ENCODE results near the gene RHOD. TPM values are rescaled to one million over a fixed set of nuclear protein-coding genes. Genes with fewer than 3 reads are reported as not detected.

RHOD gene
- polyA plus RNA-seq, 1 of the 3 experiments (the other 2 are of a cell fraction): not detected

DNA sequence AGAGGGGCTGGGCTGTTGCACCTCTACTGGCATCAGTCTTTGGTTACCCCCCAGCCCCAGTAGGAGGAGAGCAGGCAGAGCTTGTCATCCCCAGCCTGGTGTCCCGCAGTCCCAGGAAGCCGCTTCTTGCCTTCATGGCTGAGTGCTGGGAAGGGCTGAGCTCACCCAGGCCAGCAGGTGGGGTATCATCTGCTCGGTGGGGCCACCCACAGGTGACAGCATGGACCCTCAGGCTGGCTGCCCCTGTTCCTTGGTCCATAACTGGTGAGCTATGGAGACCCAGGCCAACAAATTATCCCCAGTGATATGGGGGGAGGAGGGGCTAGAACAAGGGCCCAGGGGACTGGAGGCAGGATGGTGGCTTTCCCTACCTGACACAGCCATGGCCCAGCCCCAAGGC lies 6.5 kb upstream of the RHOD start:
- 29% methylated on average over 1 of the region's 3 CpGs for WGBS (ENCODE audit: low lambda C conversion rate)
- no peaks in the 10 kb centered on the region for H3K79me2 ChIP-seq (ENCODE audit: insufficient read depth)
- ChIA-PET CTCF (interaction anchor here (0.9 to 1.7 kb wide), 3 partner anchors 31 to 332 kb away, joined by 3 to 5 read pairs (median 4); no protein-coding TSS in a partner anchor), POLR2A (no interaction called here)
- no peak overlapping the region for H3K4me3 ChIP-seq (ENCODE audit: low read depth in 2 of 2, low read length in 1 of 2)
- H3K4me1 ChIP-seq (ENCODE audit: control insufficient read depth in 1 of 2, insufficient read depth in 2 of 2, low read depth in 1 of 2, low read length in 1 of 2): peaks cover 6 to 9% of the 10 kb centered on the region in 2 experiments; a peak in 2 of 4 replicates
- no peaks in the 10 kb centered on the region for H3K36me3 ChIP-seq (replicated peaks in 1 of 2; ENCODE audit: control insufficient read depth in 1 of 2, insufficient read depth in 2 of 2, low read length in 1 of 2)
- no peak overlapping the region for H3K9ac ChIP-seq
- TF ChIP-seq RCOR1 (IDR thresholded peaks at IDR 0.05; ENCODE audit: low read length) (no peak), FOXJ3 (CRISPR knock-in tag; IDR thresholded peaks at IDR 0.05) (no peak), GATA2 (CRISPR knock-in tag; IDR thresholded peaks at IDR 0.05) (no peak), FOSL2 (IDR thresholded peaks at IDR 0.05; ENCODE audit: borderline replicate concordance, low read depth) (no peak), RAD21 (IDR thresholded peaks at IDR 0.05; ENCODE audit: low read length) (no peak)
- TF ChIP-seq, protein P1, sequence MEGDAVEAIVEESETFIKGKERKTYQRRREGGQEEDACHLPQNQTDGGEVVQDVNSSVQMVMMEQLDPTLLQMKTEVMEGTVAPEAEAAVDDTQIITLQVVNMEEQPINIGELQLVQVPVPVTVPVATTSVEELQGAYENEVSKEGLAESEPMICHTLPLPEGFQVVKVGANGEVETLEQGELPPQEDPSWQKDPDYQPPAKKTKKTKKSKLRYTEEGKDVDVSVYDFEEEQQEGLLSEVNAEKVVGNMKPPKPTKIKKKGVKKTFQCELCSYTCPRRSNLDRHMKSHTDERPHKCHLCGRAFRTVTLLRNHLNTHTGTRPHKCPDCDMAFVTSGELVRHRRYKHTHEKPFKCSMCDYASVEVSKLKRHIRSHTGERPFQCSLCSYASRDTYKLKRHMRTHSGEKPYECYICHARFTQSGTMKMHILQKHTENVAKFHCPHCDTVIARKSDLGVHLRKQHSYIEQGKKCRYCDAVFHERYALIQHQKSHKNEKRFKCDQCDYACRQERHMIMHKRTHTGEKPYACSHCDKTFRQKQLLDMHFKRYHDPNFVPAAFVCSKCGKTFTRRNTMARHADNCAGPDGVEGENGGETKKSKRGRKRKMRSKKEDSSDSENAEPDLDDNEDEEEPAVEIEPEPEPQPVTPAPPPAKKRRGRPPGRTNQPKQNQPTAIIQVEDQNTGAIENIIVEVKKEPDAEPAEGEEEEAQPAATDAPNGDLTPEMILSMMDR (IDR thresholded peaks at IDR 0.05): peak; percentile 14; the same call in 1 of the 2 replicates
- no peak overlapping the region for H3K4me2 ChIP-seq
- no peaks in the 10 kb centered on the region for H3K9me2 ChIP-seq
- H3K27me3 ChIP-seq (ENCODE audit: insufficient read depth): no peaks in the 10 kb centered on the region
- no peak for DNase-seq
- H3F3A ChIP-seq (replicated peaks; ENCODE audit: insufficient read depth): peaks cover 7% of the 10 kb centered on the region
- no peak overlapping the region for H2AFZ ChIP-seq (ENCODE audit: low read depth)
- no peak overlapping the region for H3K27ac ChIP-seq (ENCODE audit: low read depth in 2 of 2, low read length in 1 of 2)
- H4K20me1 ChIP-seq (ENCODE audit: insufficient read depth): no peaks in the 10 kb centered on the region
- no peaks in the 10 kb centered on the region for H3K9me3 ChIP-seq

DNA sequence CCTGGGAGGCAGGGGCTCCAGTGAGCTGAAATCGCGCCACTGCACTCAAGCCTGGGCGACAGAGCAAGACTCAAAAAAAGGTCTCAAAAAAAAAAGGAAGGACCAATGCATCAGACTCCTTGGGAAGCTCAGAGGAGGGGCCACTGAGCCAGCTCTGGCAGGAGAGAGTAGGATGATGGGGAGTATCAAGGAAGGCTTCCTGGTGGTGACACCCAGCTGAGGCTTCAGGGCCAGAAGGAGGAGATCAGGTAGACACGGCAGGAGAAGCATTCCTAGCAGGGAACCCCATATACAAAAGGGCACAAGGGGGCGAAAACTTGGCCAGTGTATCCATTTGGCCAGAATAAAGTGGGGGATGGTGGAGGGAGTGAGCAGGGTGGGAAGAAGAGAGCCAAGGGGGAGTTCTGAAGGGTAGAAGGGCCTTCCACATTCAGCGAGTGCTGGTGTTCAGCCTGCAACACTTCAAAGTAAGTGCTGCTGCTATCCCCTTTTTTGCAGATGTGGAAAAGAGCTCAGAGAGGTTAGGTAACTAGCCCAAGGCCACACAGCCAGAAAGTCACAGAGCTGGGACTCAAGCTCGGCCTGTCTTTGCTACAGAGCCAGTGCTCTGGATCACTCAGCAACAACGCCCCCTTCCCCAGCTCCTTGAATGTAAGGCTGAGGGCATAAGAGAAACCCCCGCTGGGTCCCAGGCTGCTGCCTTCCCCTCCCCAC lies 5.3 kb upstream of the RHOD start:
- 74% methylated on average over 9 of the region's 9 CpGs for WGBS (ENCODE audit: low lambda C conversion rate)
- no peak overlapping the region for H3K4me2 ChIP-seq
- DNase-seq: no peak
- H3K4me1 ChIP-seq (ENCODE audit: control insufficient read depth in 1 of 2, insufficient read depth in 2 of 2, low read depth in 1 of 2, low read length in 1 of 2): peaks cover 9 to 12% of the 10 kb centered on the region in 2 experiments; a peak in 2 of 4 replicates
- POLR2A ChIA-PET: no interaction called here
- H3K9me3 ChIP-seq: no peaks in the 10 kb centered on the region
- no peak overlapping the region for H3K27ac ChIP-seq (ENCODE audit: low read depth in 2 of 2, low read length in 1 of 2)
- H2AFZ ChIP-seq (ENCODE audit: low read depth): no peak overlapping the region
- no peaks in the 10 kb centered on the region for H3K27me3 ChIP-seq (ENCODE audit: insufficient read depth)
- no peaks in the 10 kb centered on the region for H3K36me3 ChIP-seq (replicated peaks in 1 of 2; ENCODE audit: control insufficient read depth in 1 of 2, insufficient read depth in 2 of 2, low read length in 1 of 2)
- no peaks in the 10 kb centered on the region for H4K20me1 ChIP-seq (ENCODE audit: insufficient read depth)
- H3K9me2 ChIP-seq: no peaks in the 10 kb centered on the region
- TF ChIP-seq FOXJ3 (CRISPR knock-in tag; IDR thresholded peaks at IDR 0.05) (no peak), JUND (IDR thresholded peaks at IDR 0.05) (no peak), RCOR1 (IDR thresholded peaks at IDR 0.05; ENCODE audit: low read length) (no peak)
- TF ChIP-seq, protein P2, sequence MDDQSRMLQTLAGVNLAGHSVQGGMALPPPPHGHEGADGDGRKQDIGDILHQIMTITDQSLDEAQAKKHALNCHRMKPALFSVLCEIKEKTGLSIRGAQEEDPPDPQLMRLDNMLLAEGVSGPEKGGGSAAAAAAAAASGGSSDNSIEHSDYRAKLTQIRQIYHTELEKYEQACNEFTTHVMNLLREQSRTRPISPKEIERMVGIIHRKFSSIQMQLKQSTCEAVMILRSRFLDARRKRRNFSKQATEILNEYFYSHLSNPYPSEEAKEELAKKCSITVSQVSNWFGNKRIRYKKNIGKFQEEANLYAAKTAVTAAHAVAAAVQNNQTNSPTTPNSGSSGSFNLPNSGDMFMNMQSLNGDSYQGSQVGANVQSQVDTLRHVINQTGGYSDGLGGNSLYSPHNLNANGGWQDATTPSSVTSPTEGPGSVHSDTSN (IDR thresholded peaks at IDR 0.05): no peak
- no peaks in the 10 kb centered on the region for H3K79me2 ChIP-seq (ENCODE audit: insufficient read depth)
- peaks cover 7% of the 10 kb centered on the region for H3F3A ChIP-seq (replicated peaks; ENCODE audit: insufficient read depth)
- H3K4me3 ChIP-seq (ENCODE audit: low read depth in 2 of 2, low read length in 1 of 2): no peak overlapping the region
- H3K9ac ChIP-seq: no peak overlapping the region
- CTCF ChIA-PET: interaction anchor here (0.8 to 4.2 kb wide), 5 partner anchors 20 to 266 kb away, joined by 3 to 25 read pairs (median 4); no protein-coding TSS in a partner anchor

Measured in SK-N-SH (cell line).